ENCODE data around the gene OTC. TPM values are rescaled to one million over a fixed set of nuclear protein-coding genes. Genes with fewer than 3 reads are reported as not detected.

Gene OTC
- not detected in 2 replicates for total RNA-seq

DNA sequence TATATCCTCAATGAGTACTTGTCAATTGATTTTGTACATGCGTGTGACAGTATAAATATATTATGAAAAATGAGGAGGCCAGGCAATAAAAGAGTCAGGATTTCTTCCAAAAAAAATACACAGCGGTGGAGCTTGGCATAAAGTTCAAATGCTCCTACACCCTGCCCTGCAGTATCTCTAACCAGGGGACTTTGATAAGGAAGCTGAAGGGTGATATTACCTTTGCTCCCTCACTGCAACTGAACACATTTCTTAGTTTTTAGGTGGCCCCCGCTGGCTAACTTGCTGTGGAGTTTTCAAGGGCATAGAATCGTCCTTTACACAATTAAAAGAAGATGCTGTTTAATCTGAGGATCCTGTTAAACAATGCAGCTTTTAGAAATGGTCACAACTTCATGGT, at the start of gene OTC:
TSS of gene OTC (plus strand) at position 243 of the 400 bp plus-strand sequence. CDS start at position 336, 93 bp downstream.
- H3K27ac Mint-ChIP-seq: no peak within 1 kb of the TSS
- no peak for DNase-seq (ENCODE audit: low spot score)
- no peaks in the 10 kb centered on the region for H3K9me3 Mint-ChIP-seq
- no peaks in the 10 kb centered on the region for H3K36me3 Mint-ChIP-seq (ENCODE audit: low read depth)
- H3K27me3 Mint-ChIP-seq (ENCODE audit: insufficient read depth): no peaks in the 10 kb centered on the region
- no peak within 1 kb of the TSS for H3K4me3 Mint-ChIP-seq
- H3K4me1 Mint-ChIP-seq (ENCODE audit: low read depth): no peaks in the 10 kb centered on the region
- intact Hi-C loops (cut with micrococcal nuclease): no loop called here

GRCh38 chrX:38304010-38304409, 48.4 kb upstream of the OTC start:
- Mint-ChIP-seq H3K9me3 (no peaks in the 10 kb centered on the region), H3K4me1 (ENCODE audit: low read depth) (no peaks in the 10 kb centered on the region), H3K36me3 (ENCODE audit: low read depth) (no peaks in the 10 kb centered on the region), H3K27me3 (ENCODE audit: insufficient read depth) (no peaks in the 10 kb centered on the region), H3K4me3 (no peak overlapping the region), H3K27ac (no peak overlapping the region)
- DNase-seq (ENCODE audit: low spot score): no peak
- intact Hi-C loops (cut with micrococcal nuclease): no loop called here

- no peaks in the 10 kb centered on the region for H3K4me1 Mint-ChIP-seq (ENCODE audit: low read depth)
- H3K36me3 Mint-ChIP-seq (ENCODE audit: low read depth): no peaks in the 10 kb centered on the region
- DNase-seq (ENCODE audit: low spot score): no peak
- H3K27ac Mint-ChIP-seq: no peak overlapping the region
- no peak overlapping the region for H3K4me3 Mint-ChIP-seq
- H3K27me3 Mint-ChIP-seq (ENCODE audit: insufficient read depth): no peaks in the 10 kb centered on the region
- intact Hi-C loops (cut with micrococcal nuclease): no loop called here
- H3K9me3 Mint-ChIP-seq: no peaks in the 10 kb centered on the region
Observed at GRCh38 chrX:38305971-38306370, 46.4 kb upstream of the OTC start.

- Mint-ChIP-seq H3K4me1 (ENCODE audit: low read depth) (no peaks in the 10 kb centered on the region), H3K9me3 (no peaks in the 10 kb centered on the region), H3K4me3 (no peak overlapping the region), H3K36me3 (ENCODE audit: low read depth) (no peaks in the 10 kb centered on the region), H3K27ac (no peak overlapping the region), H3K27me3 (ENCODE audit: insufficient read depth) (no peaks in the 10 kb centered on the region)
- DNase-seq (ENCODE audit: low spot score): no peak
- intact Hi-C loops (cut with micrococcal nuclease): no loop called here
Observed at GRCh38 chrX:38311743-38312142, 40.7 kb upstream of the OTC start.

GRCh38 chrX:38312436-38312835, 40.0 kb upstream of the OTC start:
- intact Hi-C loops (cut with micrococcal nuclease): no loop called here
- H3K27me3 Mint-ChIP-seq (ENCODE audit: insufficient read depth): no peaks in the 10 kb centered on the region
- no peaks in the 10 kb centered on the region for H3K36me3 Mint-ChIP-seq (ENCODE audit: low read depth)
- no peaks in the 10 kb centered on the region for H3K4me1 Mint-ChIP-seq (ENCODE audit: low read depth)
- DNase-seq (ENCODE audit: low spot score): no peak
- H3K4me3 Mint-ChIP-seq: no peak overlapping the region
- no peaks in the 10 kb centered on the region for H3K9me3 Mint-ChIP-seq
- no peak overlapping the region for H3K27ac Mint-ChIP-seq

GRCh38 chrX:38313190-38313589, 39.2 kb upstream of the OTC start:
- Mint-ChIP-seq H3K4me3 (no peak overlapping the region), H3K4me1 (ENCODE audit: low read depth) (no peaks in the 10 kb centered on the region), H3K36me3 (ENCODE audit: low read depth) (no peaks in the 10 kb centered on the region), H3K27me3 (ENCODE audit: insufficient read depth) (no peaks in the 10 kb centered on the region), H3K27ac (no peak overlapping the region), H3K9me3 (no peaks in the 10 kb centered on the region)
- no peak for DNase-seq (ENCODE audit: low spot score)
- intact Hi-C loops (cut with micrococcal nuclease): no loop called here

DNA sequence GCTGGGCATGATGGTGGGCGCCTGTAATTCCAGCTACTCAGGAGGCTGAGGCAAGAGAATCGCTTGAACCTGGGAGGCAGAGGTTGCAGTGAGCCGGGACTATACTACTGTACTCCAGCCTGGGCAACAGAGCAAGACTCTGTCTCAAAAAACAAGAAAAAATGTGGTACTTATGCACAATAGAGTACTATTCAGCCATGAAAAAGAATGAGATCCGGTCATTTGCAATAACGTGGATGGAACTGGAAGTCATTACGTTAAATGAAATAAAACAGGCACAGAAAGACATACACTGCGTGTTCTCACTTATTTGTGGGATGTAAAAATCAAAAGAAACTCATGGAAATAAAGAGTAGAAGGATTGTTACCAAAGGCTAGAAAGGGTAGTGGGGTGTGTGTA, 37.2 kb upstream of the OTC start:
- no peak for DNase-seq (ENCODE audit: low spot score)
- no peaks in the 10 kb centered on the region for H3K27me3 Mint-ChIP-seq (ENCODE audit: insufficient read depth)
- H3K27ac Mint-ChIP-seq: no peak overlapping the region
- no peaks in the 10 kb centered on the region for H3K4me1 Mint-ChIP-seq (ENCODE audit: low read depth)
- no peak overlapping the region for H3K4me3 Mint-ChIP-seq
- intact Hi-C loops (cut with micrococcal nuclease): no loop called here
- H3K9me3 Mint-ChIP-seq: no peaks in the 10 kb centered on the region
- no peaks in the 10 kb centered on the region for H3K36me3 Mint-ChIP-seq (ENCODE audit: low read depth)

- Mint-ChIP-seq H3K9me3 (no peaks in the 10 kb centered on the region), H3K36me3 (ENCODE audit: low read depth) (no peaks in the 10 kb centered on the region), H3K4me1 (ENCODE audit: low read depth) (no peaks in the 10 kb centered on the region), H3K27me3 (ENCODE audit: insufficient read depth) (no peaks in the 10 kb centered on the region), H3K27ac (no peak overlapping the region), H3K4me3 (no peak overlapping the region)
- no peak for DNase-seq (ENCODE audit: low spot score)
- intact Hi-C loops (cut with micrococcal nuclease): no loop called here
Observed at GRCh38 chrX:38318196-38318595, 34.2 kb upstream of the OTC start.

DNA sequence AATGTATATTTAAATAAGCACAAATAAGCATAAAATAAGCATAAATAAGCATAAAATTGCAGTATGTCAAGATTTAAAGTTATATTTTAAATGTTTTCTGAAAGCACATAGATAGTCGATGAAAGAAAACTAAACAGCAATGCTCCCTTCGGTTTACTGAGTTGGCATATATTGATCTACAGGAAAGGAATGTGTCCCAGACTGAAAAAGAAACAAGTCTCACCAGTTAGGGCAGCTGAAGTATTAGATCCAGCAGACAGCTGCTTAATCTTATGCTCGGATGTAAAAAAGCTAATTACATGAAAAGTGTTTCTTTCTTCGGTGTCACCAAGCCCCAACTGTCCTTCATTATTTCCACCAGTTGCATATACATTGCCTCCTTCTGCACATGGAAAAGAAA, 33.8 kb upstream of the OTC start:
- no peak overlapping the region for H3K27ac Mint-ChIP-seq
- no peaks in the 10 kb centered on the region for H3K27me3 Mint-ChIP-seq (ENCODE audit: insufficient read depth)
- H3K36me3 Mint-ChIP-seq (ENCODE audit: low read depth): no peaks in the 10 kb centered on the region
- no peaks in the 10 kb centered on the region for H3K9me3 Mint-ChIP-seq
- DNase-seq (ENCODE audit: low spot score): no peak
- no peak overlapping the region for H3K4me3 Mint-ChIP-seq
- intact Hi-C loops (cut with micrococcal nuclease): no loop called here
- H3K4me1 Mint-ChIP-seq (ENCODE audit: low read depth): no peaks in the 10 kb centered on the region

- H3K27ac Mint-ChIP-seq: no peak overlapping the region
- H3K4me3 Mint-ChIP-seq: no peak overlapping the region
- no peaks in the 10 kb centered on the region for H3K27me3 Mint-ChIP-seq (ENCODE audit: insufficient read depth)
- DNase-seq (ENCODE audit: low spot score): no peak
- no peaks in the 10 kb centered on the region for H3K36me3 Mint-ChIP-seq (ENCODE audit: low read depth)
- intact Hi-C loops (cut with micrococcal nuclease): loop anchor here (10.0 kb wide), 1 partner anchor 244 kb away; the partner anchor contains the start of gene TSPAN7
- H3K4me1 Mint-ChIP-seq (ENCODE audit: low read depth): no peaks in the 10 kb centered on the region
- H3K9me3 Mint-ChIP-seq: no peaks in the 10 kb centered on the region
Observed at GRCh38 chrX:38320819-38321218, 31.6 kb upstream of the OTC start.

DNA sequence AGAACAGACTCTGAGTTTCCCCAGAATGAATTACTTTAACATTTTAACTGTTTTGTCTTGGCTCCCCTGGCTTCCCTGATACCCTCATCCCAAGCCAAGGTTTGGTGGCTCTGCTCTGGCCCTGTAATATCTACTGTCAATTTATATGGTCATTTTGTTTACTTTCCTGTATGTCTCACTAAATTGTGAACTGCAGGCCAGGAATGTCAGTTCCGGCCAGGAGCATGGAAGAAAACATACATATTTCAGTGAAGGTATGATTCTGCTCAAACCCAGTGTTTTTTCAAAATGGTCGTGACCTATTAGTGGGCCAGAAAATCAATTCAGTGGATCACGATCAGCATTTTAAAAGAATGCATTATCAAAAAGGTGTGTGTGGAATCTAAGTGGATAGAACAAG, 26.3 kb upstream of the OTC start:
- DNase-seq (ENCODE audit: low spot score): no peak
- intact Hi-C loops (cut with micrococcal nuclease): loop anchor here (2.0 to 10.0 kb wide), 4 partner anchors 65 to 479 kb away; partner anchors contain the start of genes DYNLT3 and TSPAN7
- Mint-ChIP-seq H3K36me3 (ENCODE audit: low read depth) (no peaks in the 10 kb centered on the region), H3K4me3 (peak overlapping the region; percentile 92), H3K4me1 (ENCODE audit: low read depth) (peaks cover 8% of the 10 kb centered on the region), H3K27me3 (ENCODE audit: insufficient read depth) (no peaks in the 10 kb centered on the region), H3K27ac (peak overlapping the region; percentile 44), H3K9me3 (no peaks in the 10 kb centered on the region)

DNA sequence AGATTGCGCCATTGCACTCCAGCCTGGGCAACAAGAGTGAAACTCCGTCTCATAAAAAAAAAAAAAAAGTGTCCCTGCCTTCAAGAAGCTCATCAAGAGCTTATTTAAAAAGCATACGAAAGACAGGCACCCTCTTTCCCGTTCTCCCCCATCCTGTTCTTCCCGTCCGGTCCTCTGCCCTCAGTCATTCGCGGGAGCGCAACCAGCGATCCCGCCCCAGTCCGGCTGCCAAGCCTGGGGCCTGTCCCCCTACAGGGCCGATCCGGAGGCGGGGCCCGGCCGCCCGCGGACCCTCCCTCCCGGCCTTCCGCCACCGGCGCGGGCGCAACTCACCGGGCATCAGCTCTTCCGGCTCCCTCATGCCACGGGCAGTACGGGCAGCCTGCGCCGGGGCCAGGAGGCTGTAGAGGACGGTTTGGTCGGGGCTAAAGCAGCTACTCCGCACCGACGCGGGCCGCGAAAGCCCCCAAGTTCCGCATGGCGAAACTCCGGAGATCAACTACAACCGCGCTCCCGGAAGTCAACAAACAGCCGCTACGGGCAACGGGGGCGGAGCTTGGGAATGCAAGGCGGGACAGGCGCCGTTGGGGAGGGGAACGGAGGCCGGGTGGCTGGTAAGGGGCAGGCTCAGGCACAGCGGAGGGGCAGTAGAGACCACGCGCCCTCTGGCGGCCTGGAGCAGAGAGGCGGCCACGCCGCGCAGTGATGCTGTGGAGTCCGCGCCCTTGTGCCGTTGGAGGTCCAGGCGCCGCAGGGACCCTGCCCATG, 25.2 kb upstream of the OTC start, which contains the start of gene RPGR:
TSS of gene RPGR (minus strand) at position 503 of the 768 bp plus-strand sequence. CDS start at position 361, 142 bp downstream.
- Mint-ChIP-seq H3K27me3 (ENCODE audit: insufficient read depth) (no peaks in the 10 kb centered on the region), H3K9me3 (no peaks in the 10 kb centered on the region)

DNA sequence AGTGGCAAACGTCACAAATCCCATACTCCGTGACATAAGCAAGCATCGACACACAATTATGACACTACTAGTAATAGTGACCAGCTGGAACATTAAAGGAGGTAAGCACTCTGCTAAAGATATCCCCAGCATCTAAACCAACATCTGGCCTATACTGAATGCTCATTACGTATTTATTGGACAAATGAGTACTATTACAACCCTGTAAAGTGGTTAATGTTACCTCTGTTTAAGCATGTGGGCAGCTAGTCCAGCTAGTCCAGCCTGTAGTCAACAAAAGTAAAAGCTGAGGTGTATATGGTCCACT, 24.7 kb upstream of the OTC start:
- H3K36me3 Mint-ChIP-seq (ENCODE audit: low read depth): no peaks in the 10 kb centered on the region
- no peaks in the 10 kb centered on the region for H3K9me3 Mint-ChIP-seq
- H3K4me3 Mint-ChIP-seq: peak overlapping the region; percentile 92
- H3K27me3 Mint-ChIP-seq (ENCODE audit: insufficient read depth): no peaks in the 10 kb centered on the region
- peak overlapping the region; percentile 96 for H3K27ac Mint-ChIP-seq
- intact Hi-C loops (cut with micrococcal nuclease): loop anchor here (1.0 to 10.0 kb wide), 7 partner anchors 67 to 582 kb away; partner anchors contain the start of genes DYNLT3 and TSPAN7
- H3K4me1 Mint-ChIP-seq (ENCODE audit: low read depth): peaks cover 8% of the 10 kb centered on the region
- no peak for DNase-seq (ENCODE audit: low spot score)

More for the DNA sequence above, 25.2 kb upstream of the OTC start, which contains the start of gene RPGR:
- Mint-ChIP-seq H3K27ac (peak within 1 kb of the TSS; percentile 96), H3K4me3 (peak within 1 kb of the TSS; percentile 92), H3K36me3 (ENCODE audit: low read depth) (no peaks in the 10 kb centered on the region), H3K4me1 (ENCODE audit: low read depth) (peaks cover 8% of the 10 kb centered on the region)
- DNase-seq (ENCODE audit: low spot score): peak; percentile 86
- intact Hi-C loops (cut with micrococcal nuclease): loop anchor here (1.0 to 10.0 kb wide), 7 partner anchors 66 to 582 kb away; partner anchors contain the start of genes DYNLT3 and TSPAN7
